DMS53 (cell line): ENCODE data around the gene SUMO2.
"Not testable (repeated sequence)": the region's sequence is repeated elsewhere in the genome, so short reads cannot be mapped to it uniquely, and the experiment has no call there.

Experiments used
- DNase-seq: peaks from one replicate; lab custom pipeline; 2025; lab: John Stamatoyannopoulos, UW

The SUMO2 gene

GRCh38 chr17:75144816-75145512, 37.8 kb downstream of the SUMO2 start:
- no peak for DNase-seq

GRCh38 chr17:75142236-75142971, 40.4 kb downstream of the SUMO2 start:
- DNase-seq = no peak

- DNase-seq = no peak
These were observed 44.2 kb downstream of the SUMO2 start for GRCh38 chr17:75138519-75138918.

GRCh38 chr17:75137762-75138161, 45.0 kb downstream of the SUMO2 start:
- DNase-seq = not testable (repeated sequence)

GRCh38 chr17:75135946-75136345, 46.8 kb downstream of the SUMO2 start:
- no peak for DNase-seq

- DNase-seq = no peak
These were observed 47.3 kb downstream of the SUMO2 start for GRCh38 chr17:75135452-75135851.

GRCh38 chr17:75133607-75134347, 49.0 kb downstream of the SUMO2 start:
- DNase-seq = peak; percentile 43

GRCh38 chr17:75133001-75133400, 49.8 kb downstream of the SUMO2 start:
- DNase-seq = peak; percentile 45

- DNase-seq = peak; percentile 38
These were observed 50.5 kb downstream of the SUMO2 start for GRCh38 chr17:75132018-75133000.

- peak; percentile 92 for DNase-seq
These were observed 51.3 kb downstream of the SUMO2 start, which contains the start of gene NT5C for GRCh38 chr17:75131278-75132017. Gene NT5C, minus strand, starts transcription at chr17:75131742. Its CDS starts 35 bp downstream, at chr17:75131707.

GRCh38 chr17:75130632-75131277, 52.0 kb downstream of the SUMO2 start:
- DNase-seq = peak; percentile 73

- DNase-seq = no peak
These were observed 52.6 kb downstream of the SUMO2 start for GRCh38 chr17:75130059-75130631.

- no peak for DNase-seq
These were observed 53.2 kb downstream of the SUMO2 start for GRCh38 chr17:75129576-75129975.

- DNase-seq = no peak
These were observed 53.9 kb downstream of the SUMO2 start for GRCh38 chr17:75128694-75129505.

GRCh38 chr17:75127936-75128335, 54.8 kb downstream of the SUMO2 start:
- DNase-seq = not testable (repeated sequence)

- DNase-seq = no peak
These were observed 55.8 kb downstream of the SUMO2 start for GRCh38 chr17:75126954-75127353.

- DNase-seq = peak; percentile 50
These were observed 56.8 kb downstream of the SUMO2 start for GRCh38 chr17:75125984-75126383.

- peak; percentile 55 for DNase-seq
These were observed 58.0 kb downstream of the SUMO2 start for GRCh38 chr17:75124819-75125162.
